Mesendoderm (in vitro differentiated cells): Measurements from ENCODE around the gene TTPAL.

ENCODE experiments used
- DNase-seq: peaks from one replicate; pipeline ENCODE4 v3.0.0; 2013
- H2AK5ac ChIP-seq: 2 replicates; pipeline ENCODE4 v1.6.1; 2013; ENCODE audit warnings: low read length, inconsistent platforms
- H2BK120ac ChIP-seq: 2 replicates; pipeline ENCODE4 v1.6.1; 2013; ENCODE audit warnings: low read depth, mild to moderate bottlenecking, low read length, moderate library complexity, mixed read lengths
- H2BK15ac ChIP-seq: replicated peaks from 2 replicates; pipeline ENCODE4 v1.6.1; 2013; ENCODE audit warnings: low read depth, mild to moderate bottlenecking, moderate library complexity
- H2BK5ac ChIP-seq: 2 replicates; pipeline ENCODE4 v1.6.1; 2013; ENCODE audit warnings: low read length, inconsistent platforms
- H3K18ac ChIP-seq: 2 replicates; pipeline ENCODE4 v1.6.1; 2013; ENCODE audit warnings: mild to moderate bottlenecking, low read length, mixed read lengths
- H3K23ac ChIP-seq: one replicate; pipeline ENCODE4 v1.6.1; 2013; ENCODE audit warnings: low read length
- H3K27ac ChIP-seq: 2 replicates; pipeline ENCODE4 v1.5.1; 2013; ENCODE audit warnings: low read depth, mild to moderate bottlenecking, inconsistent platforms, low read length, moderate library complexity
- H3K27me3 ChIP-seq: 2 replicates; pipeline ENCODE4 v1.6.1; 2013; ENCODE audit warnings: low read length, control low read depth, mild to moderate bottlenecking, inconsistent platforms; ENCODE audit not compliant: insufficient read depth, poor library complexity
- H3K36me3 ChIP-seq: 2 replicates; pipeline ENCODE4 v1.6.1; 2013; ENCODE audit warnings: low read length, inconsistent platforms; ENCODE audit not compliant: control insufficient read depth, insufficient read depth
- H3K4ac ChIP-seq: one replicate; pipeline ENCODE4 v1.6.1; 2013; ENCODE audit warnings: low read depth, mild to moderate bottlenecking, low read length, moderate library complexity
- H3K4me1 ChIP-seq: 2 replicates; pipeline ENCODE4 v1.6.1; 2013; ENCODE audit warnings: low read depth, low read length, inconsistent platforms; ENCODE audit not compliant: control insufficient read depth
- H3K4me2 ChIP-seq: 2 replicates; pipeline ENCODE4 v1.6.1; 2013; ENCODE audit warnings: low read length
- H3K4me3 ChIP-seq: 2 replicates; pipeline ENCODE4 v1.5.1; 2013; ENCODE audit warnings: mild to moderate bottlenecking, low read length
- H3K56ac ChIP-seq: one replicate; pipeline ENCODE4 v1.6.1; 2013; ENCODE audit warnings: low read length
- H3K79me1 ChIP-seq: 2 replicates; pipeline ENCODE4 v1.6.1; 2013; ENCODE audit warnings: low read length, inconsistent platforms
- H3K79me2 ChIP-seq: 2 replicates; pipeline ENCODE4 v1.6.1; 2013; ENCODE audit warnings: mild to moderate bottlenecking, low read length; ENCODE audit not compliant: control insufficient read depth, insufficient read depth
- H3K9ac ChIP-seq: 2 replicates; pipeline ENCODE4 v1.6.1; 2013; ENCODE audit warnings: low read length, inconsistent platforms
- H4K5ac ChIP-seq: one replicate; pipeline ENCODE4 v1.6.1; 2013; ENCODE audit warnings: low read length
- H4K8ac ChIP-seq: one replicate; pipeline ENCODE4 v1.6.1; 2013; ENCODE audit warnings: low read depth, mild to moderate bottlenecking, control low read depth, low read length, moderate library complexity
- WGBS: extraction: QIAGEN DNeasy Blood & Tissue Kit; methylation state at CpG from one replicate; pipeline ENCODE4 v1.1.7; 2013; ENCODE audit warnings: low lambda C conversion rate, missing lambda C conversion rate; ENCODE audit not compliant: insufficient coverage; ENCODE audit errors: extremely low coverage; 5-methylcytosine and 5-hydroxymethylcytosine counted together

Gene TTPAL

GRCh38 chr20:44521484-44522481 is 46.1 kb downstream of the TTPAL start, which contains the start of gene SERINC3:
TSS of gene SERINC3 (minus strand) at chr20:44522070. CDS start at chr20:44521951, 119 bp downstream.
- Histone ChIP-seq H3K4me1 (peaks cover 19% of the 10 kb centered on the region), H3K4me2 (peak within 1 kb of the TSS; percentile 85), H3K56ac (peak within 1 kb of the TSS; percentile 97), H3K79me2 (peaks cover 46% of the 10 kb centered on the region), H3K4me3 (peak within 1 kb of the TSS; percentile 93), H2BK120ac (peak within 1 kb of the TSS; percentile 93), H3K27me3 (no peaks in the 10 kb centered on the region), H4K8ac (no peak within 1 kb of the TSS), H3K18ac (peak within 1 kb of the TSS; percentile 82), H2BK15ac (peak within 1 kb of the TSS; percentile 41), H3K79me1 (peaks cover 10% of the 10 kb centered on the region), H2BK5ac (peak within 1 kb of the TSS; percentile 99), H2AK5ac (peak within 1 kb of the TSS; percentile 49), H3K9ac (peak within 1 kb of the TSS; percentile 96), H3K4ac (peak within 1 kb of the TSS; percentile 93), H3K23ac (no peak within 1 kb of the TSS), H3K27ac (peak within 1 kb of the TSS; percentile 95), H3K36me3 (no peaks in the 10 kb centered on the region), H4K5ac (peak within 1 kb of the TSS; percentile 47)
- peak; percentile 96 for DNase-seq
- WGBS = no CpG with 5 or more reads among the region's 49 CpGs

DNA sequence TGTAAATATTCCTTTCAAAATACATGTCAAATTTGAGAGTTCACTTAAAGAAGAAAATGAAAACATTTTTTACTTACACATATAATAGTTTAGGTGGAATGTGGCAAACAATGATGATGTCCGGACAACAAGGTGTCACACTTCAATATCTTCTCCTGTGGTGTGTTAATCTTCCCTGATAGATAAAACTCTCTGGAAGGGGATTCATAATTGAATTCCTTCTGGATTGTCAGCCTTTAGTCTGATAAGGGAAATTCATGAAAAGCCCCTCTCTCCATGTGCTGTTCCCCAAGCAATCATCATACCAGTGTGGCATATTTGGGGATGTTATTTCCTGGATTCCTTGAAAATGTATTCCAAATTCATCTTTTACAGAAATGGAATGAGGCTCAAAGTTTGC is 47.2 kb downstream of the TTPAL start:
- H3K4ac ChIP-seq = peak overlapping the region; percentile 95
- H3K56ac ChIP-seq = peak overlapping the region; percentile 85
- peaks cover 19% of the 10 kb centered on the region for H3K4me1 ChIP-seq

DNA sequence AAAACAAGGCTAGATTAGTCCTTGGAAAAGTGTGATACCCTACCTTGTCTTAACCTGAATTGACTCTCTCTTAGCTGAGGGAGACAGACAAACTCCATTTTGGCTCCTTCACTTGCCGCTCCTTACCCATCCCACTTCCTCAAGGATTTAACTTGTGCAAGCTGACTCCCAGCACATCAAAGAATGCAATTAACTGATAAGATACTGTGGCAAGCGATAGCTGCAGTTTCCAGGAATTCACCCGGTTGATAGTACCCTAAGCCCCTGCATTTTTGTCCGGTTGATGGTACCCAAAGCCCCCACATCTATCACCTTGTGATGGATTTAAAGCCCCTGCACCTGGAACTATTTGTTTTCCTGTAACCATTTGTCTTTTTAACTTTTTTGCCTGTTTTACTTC is 48.1 kb downstream of the TTPAL start:
- DNase-seq = peak; percentile 93
- no peaks in the 10 kb centered on the region for H3K36me3 ChIP-seq

More for the DNA sequence above, 47.2 kb downstream of the TTPAL start:
- Histone ChIP-seq H4K5ac (peak overlapping the region; percentile 35), H3K79me2 (peaks cover 37% of the 10 kb centered on the region), H2AK5ac (no peak overlapping the region), H3K18ac (peak overlapping the region; percentile 95), H3K36me3 (no peaks in the 10 kb centered on the region), H2BK5ac (peak overlapping the region; percentile 98), H3K27me3 (no peaks in the 10 kb centered on the region), H3K79me1 (peaks cover 9% of the 10 kb centered on the region), H3K9ac (peak overlapping the region; percentile 52), H3K23ac (no peak overlapping the region), H4K8ac (no peak overlapping the region), H3K4me2 (no peak overlapping the region), H3K27ac (peak overlapping the region; percentile 82), H3K4me3 (no peak overlapping the region), H2BK15ac (no peak overlapping the region), H2BK120ac (peak overlapping the region; percentile 93)
- WGBS = no CpG with 5 or more reads among the region's 1 CpG
- DNase-seq = peak; percentile 91

DNA sequence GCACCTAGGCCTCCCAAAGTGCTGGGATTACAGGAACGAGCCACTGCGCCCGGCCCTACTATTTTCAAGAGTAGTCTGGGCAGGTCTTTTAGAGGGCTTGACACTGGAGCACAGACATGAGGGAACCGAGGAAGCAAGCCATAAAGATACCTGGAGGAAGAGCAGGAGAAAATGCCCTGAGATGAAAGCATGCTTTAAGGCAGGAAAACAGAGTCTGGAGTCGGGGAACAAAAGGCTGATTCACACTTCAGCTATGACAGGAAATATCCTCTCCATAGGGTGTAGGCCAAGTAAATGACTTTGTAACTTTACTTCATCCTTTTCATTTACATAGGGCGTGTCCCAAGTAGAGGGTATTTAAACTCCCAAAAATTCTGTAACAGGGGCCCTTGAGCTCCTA is 50.5 kb downstream of the TTPAL start:
- Histone ChIP-seq H3K4me1 (peaks cover 11% of the 10 kb centered on the region), H3K36me3 (no peaks in the 10 kb centered on the region), H3K4me3 (no peak overlapping the region), H3K4ac (peak overlapping the region; percentile 85), H3K23ac (no peak overlapping the region), H3K27ac (peak overlapping the region; percentile 94), H4K8ac (peak overlapping the region; percentile 91), H2BK15ac (no peak overlapping the region), H2AK5ac (no peak overlapping the region), H3K79me1 (peaks cover 2% of the 10 kb centered on the region), H2BK120ac (peak overlapping the region; percentile 93), H3K56ac (peak overlapping the region; percentile 83), H3K4me2 (no peak overlapping the region), H3K18ac (peak overlapping the region; percentile 78), H3K27me3 (no peaks in the 10 kb centered on the region), H2BK5ac (peak overlapping the region; percentile 92), H3K9ac (peak overlapping the region; percentile 9), H4K5ac (no peak overlapping the region), H3K79me2 (peaks cover 7% of the 10 kb centered on the region)
- peak; percentile 93 for DNase-seq
- WGBS = no CpG with 5 or more reads among the region's 6 CpGs

More for the DNA sequence above, 48.1 kb downstream of the TTPAL start:
- peak overlapping the region; percentile 73 for H4K5ac ChIP-seq
- H3K79me2 ChIP-seq = peaks cover 30% of the 10 kb centered on the region
- peak overlapping the region; percentile 82 for H4K8ac ChIP-seq
- H2BK15ac ChIP-seq = no peak overlapping the region
- peak overlapping the region; percentile 98 for H3K18ac ChIP-seq
- peak overlapping the region; percentile 98 for H2BK5ac ChIP-seq
- H2AK5ac ChIP-seq = no peak overlapping the region
- no peak overlapping the region for H3K4me2 ChIP-seq
- no peak overlapping the region for H3K23ac ChIP-seq
- peak overlapping the region; percentile 85 for H3K56ac ChIP-seq
- no peak overlapping the region for H3K4me3 ChIP-seq
- H3K9ac ChIP-seq = peak overlapping the region; percentile 52
- H3K27me3 ChIP-seq = no peaks in the 10 kb centered on the region
- peak overlapping the region; percentile 97 for H3K27ac ChIP-seq
- H2BK120ac ChIP-seq = peak overlapping the region; percentile 99
- H3K79me1 ChIP-seq = peaks cover 8% of the 10 kb centered on the region
- peaks cover 19% of the 10 kb centered on the region for H3K4me1 ChIP-seq
- H3K4ac ChIP-seq = peak overlapping the region; percentile 98
- WGBS = no CpG with 5 or more reads among the region's 4 CpGs

DNA sequence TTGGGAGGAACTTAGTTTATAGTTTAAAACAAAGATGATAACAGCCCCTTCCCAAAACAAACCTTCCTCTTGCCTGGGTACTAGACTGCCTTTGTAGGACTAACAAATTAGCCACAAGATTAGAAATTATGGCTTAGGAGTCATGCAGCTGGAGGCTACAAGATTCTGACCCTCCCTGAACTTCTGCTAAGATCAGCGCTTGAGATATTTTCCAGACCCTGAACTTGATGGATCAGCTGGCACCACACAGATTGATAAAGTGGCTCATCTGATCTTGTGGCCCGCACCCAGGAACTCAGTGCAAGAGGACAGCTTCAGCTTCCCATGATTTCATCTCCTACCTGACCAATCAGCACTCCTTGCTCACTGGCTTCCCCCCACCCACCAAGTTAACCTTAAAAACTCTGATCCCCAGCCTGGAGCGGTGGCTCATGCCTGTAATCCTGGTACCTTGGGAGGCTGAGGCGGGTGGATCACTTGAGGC is 52.1 kb downstream of the TTPAL start:
- Histone ChIP-seq H2AK5ac (no peak overlapping the region), H3K27ac (no peak overlapping the region), H3K23ac (no peak overlapping the region), H2BK5ac (no peak overlapping the region), H3K4me1 (peaks cover 8% of the 10 kb centered on the region), H3K56ac (peak overlapping the region; percentile 12), H3K4ac (no peak overlapping the region), H4K5ac (no peak overlapping the region), H4K8ac (no peak overlapping the region), H2BK15ac (no peak overlapping the region), H3K79me2 (peaks cover 2% of the 10 kb centered on the region), H3K9ac (no peak overlapping the region), H3K4me2 (no peak overlapping the region), H3K18ac (no peak overlapping the region), H3K27me3 (no peaks in the 10 kb centered on the region), H3K36me3 (no peaks in the 10 kb centered on the region), H2BK120ac (no peak overlapping the region), H3K79me1 (peaks cover 3% of the 10 kb centered on the region), H3K4me3 (no peak overlapping the region)
- DNase-seq = no peak
- no CpG with 5 or more reads among the region's 4 CpGs for WGBS
